ENCODE results near the gene PRKAG2. TPM values are rescaled to one million over a fixed set of nuclear protein-coding genes. Genes with fewer than 3 reads are reported as not detected.

Gene PRKAG2
- total RNA-seq, 1 donor from 2014 or later = 4.7 TPM

- Histone ChIP-seq H3K36me3 (ENCODE audit: control insufficient read depth in 3 of 3, insufficient read depth in 3 of 3, low read length in 3 of 3) (peaks cover 0 to 3% (median 0%) of the 10 kb centered on the region in 3 donors), H3K27ac (ENCODE audit: low read depth, low read length) (no peak overlapping the region), H3K9me3 (ENCODE audit: control insufficient read depth in 3 of 3, low read length in 3 of 3) (no peaks in the 10 kb centered on the region), H3K4me3 (ENCODE audit: low read length in 3 of 3) (peak overlapping the region in 1 of 3 donors; percentile 6), H3K9ac (ENCODE audit: low read depth in 1 of 3, low read length in 3 of 3) (peak overlapping the region in 1 of 3 donors; percentile 40), H3K4me1 (ENCODE audit: control insufficient read depth in 3 of 3, insufficient read depth in 3 of 3, low read length in 3 of 3) (peaks cover 6 to 10% (median 8%) of the 10 kb centered on the region in 3 donors), H3K27me3 (ENCODE audit: control insufficient read depth in 3 of 3, insufficient read depth in 3 of 3, low read length in 3 of 3) (no peaks in the 10 kb centered on the region)
Observed at GRCh38 chr7:151552352-151553028, 324.4 kb downstream of the PRKAG2 start.

- H3K9me3 ChIP-seq (ENCODE audit: control insufficient read depth in 3 of 3, low read length in 3 of 3) = no peaks in the 10 kb centered on the region
- no peak overlapping the region for H3K4me3 ChIP-seq (ENCODE audit: low read length in 3 of 3)
- H3K27me3 ChIP-seq (ENCODE audit: control insufficient read depth in 3 of 3, insufficient read depth in 3 of 3, low read length in 3 of 3) = no peaks in the 10 kb centered on the region
- no peak overlapping the region for H3K9ac ChIP-seq (ENCODE audit: low read depth in 1 of 3, low read length in 3 of 3)
- no peak overlapping the region for H3K27ac ChIP-seq (ENCODE audit: low read depth, low read length)
- no peaks in the 10 kb centered on the region for H3K36me3 ChIP-seq (ENCODE audit: control insufficient read depth in 3 of 3, insufficient read depth in 3 of 3, low read length in 3 of 3)
- H3K4me1 ChIP-seq (ENCODE audit: control insufficient read depth in 3 of 3, insufficient read depth in 3 of 3, low read length in 3 of 3) = peaks cover 6 to 14% (median 8%) of the 10 kb centered on the region in 3 donors
Observed at GRCh38 chr7:151551820-151552219, 325.1 kb downstream of the PRKAG2 start.

- no peaks in the 10 kb centered on the region for H3K9me3 ChIP-seq (ENCODE audit: control insufficient read depth in 3 of 3, low read length in 3 of 3)
- no peak overlapping the region for H3K4me3 ChIP-seq (ENCODE audit: low read length in 3 of 3)
- no peak overlapping the region for H3K27ac ChIP-seq (ENCODE audit: low read depth, low read length)
- H3K36me3 ChIP-seq (ENCODE audit: control insufficient read depth in 3 of 3, insufficient read depth in 3 of 3, low read length in 3 of 3) = no peaks in the 10 kb centered on the region
- H3K27me3 ChIP-seq (ENCODE audit: control insufficient read depth in 3 of 3, insufficient read depth in 3 of 3, low read length in 3 of 3) = peaks cover 0 to 5% (median 0%) of the 10 kb centered on the region in 3 donors
- H3K4me1 ChIP-seq (ENCODE audit: control insufficient read depth in 3 of 3, insufficient read depth in 3 of 3, low read length in 3 of 3) = peaks cover 6 to 14% (median 8%) of the 10 kb centered on the region in 3 donors
- no peak overlapping the region for H3K9ac ChIP-seq (ENCODE audit: low read depth in 1 of 3, low read length in 3 of 3)
Observed at GRCh38 chr7:151550656-151551286, 326.1 kb downstream of the PRKAG2 start.

- Histone ChIP-seq H3K4me1 (ENCODE audit: control insufficient read depth in 3 of 3, insufficient read depth in 3 of 3, low read length in 3 of 3) (peaks cover 6 to 14% (median 8%) of the 10 kb centered on the region in 3 donors), H3K4me3 (ENCODE audit: low read length in 3 of 3) (no peak overlapping the region), H3K27me3 (ENCODE audit: control insufficient read depth in 3 of 3, insufficient read depth in 3 of 3, low read length in 3 of 3) (peaks cover 0 to 5% (median 0%) of the 10 kb centered on the region in 3 donors), H3K36me3 (ENCODE audit: control insufficient read depth in 3 of 3, insufficient read depth in 3 of 3, low read length in 3 of 3) (no peaks in the 10 kb centered on the region), H3K9me3 (ENCODE audit: control insufficient read depth in 3 of 3, low read length in 3 of 3) (no peaks in the 10 kb centered on the region), H3K27ac (ENCODE audit: low read depth, low read length) (no peak overlapping the region), H3K9ac (ENCODE audit: low read depth in 1 of 3, low read length in 3 of 3) (no peak overlapping the region)
Observed at GRCh38 chr7:151549644-151550043, 327.3 kb downstream of the PRKAG2 start.

GRCh38 chr7:151549083-151549482 lies 327.8 kb downstream of the PRKAG2 start:
- Histone ChIP-seq H3K9ac (ENCODE audit: low read depth in 1 of 3, low read length in 3 of 3) (no peak overlapping the region), H3K4me1 (ENCODE audit: control insufficient read depth in 3 of 3, insufficient read depth in 3 of 3, low read length in 3 of 3) (peaks cover 6 to 14% (median 8%) of the 10 kb centered on the region in 3 donors), H3K27me3 (ENCODE audit: control insufficient read depth in 3 of 3, insufficient read depth in 3 of 3, low read length in 3 of 3) (peaks cover 0 to 5% (median 0%) of the 10 kb centered on the region in 3 donors), H3K4me3 (ENCODE audit: low read length in 3 of 3) (no peak overlapping the region), H3K9me3 (ENCODE audit: control insufficient read depth in 3 of 3, low read length in 3 of 3) (no peaks in the 10 kb centered on the region), H3K36me3 (ENCODE audit: control insufficient read depth in 3 of 3, insufficient read depth in 3 of 3, low read length in 3 of 3) (no peaks in the 10 kb centered on the region), H3K27ac (ENCODE audit: low read depth, low read length) (no peak overlapping the region)

- Histone ChIP-seq H3K27me3 (ENCODE audit: control insufficient read depth in 3 of 3, insufficient read depth in 3 of 3, low read length in 3 of 3) (peaks cover 0 to 5% (median 0%) of the 10 kb centered on the region in 3 donors), H3K9ac (ENCODE audit: low read depth in 1 of 3, low read length in 3 of 3) (no peak overlapping the region), H3K4me3 (ENCODE audit: low read length in 3 of 3) (no peak overlapping the region), H3K4me1 (ENCODE audit: control insufficient read depth in 3 of 3, insufficient read depth in 3 of 3, low read length in 3 of 3) (peaks cover 11 to 13% (median 11%) of the 10 kb centered on the region in 3 donors), H3K36me3 (ENCODE audit: control insufficient read depth in 3 of 3, insufficient read depth in 3 of 3, low read length in 3 of 3) (no peaks in the 10 kb centered on the region), H3K27ac (ENCODE audit: low read depth, low read length) (no peak overlapping the region), H3K9me3 (ENCODE audit: control insufficient read depth in 3 of 3, low read length in 3 of 3) (no peaks in the 10 kb centered on the region)
Observed at GRCh38 chr7:151544183-151544582, 332.7 kb downstream of the PRKAG2 start.

GRCh38 chr7:151542606-151543130 lies 334.2 kb downstream of the PRKAG2 start:
- Histone ChIP-seq H3K9ac (ENCODE audit: low read depth in 1 of 3, low read length in 3 of 3) (no peak overlapping the region), H3K27me3 (ENCODE audit: control insufficient read depth in 3 of 3, insufficient read depth in 3 of 3, low read length in 3 of 3) (peaks cover 0 to 5% (median 0%) of the 10 kb centered on the region in 3 donors), H3K9me3 (ENCODE audit: control insufficient read depth in 3 of 3, low read length in 3 of 3) (no peaks in the 10 kb centered on the region), H3K27ac (ENCODE audit: low read depth, low read length) (no peak overlapping the region), H3K4me3 (ENCODE audit: low read length in 3 of 3) (no peak overlapping the region), H3K36me3 (ENCODE audit: control insufficient read depth in 3 of 3, insufficient read depth in 3 of 3, low read length in 3 of 3) (no peaks in the 10 kb centered on the region), H3K4me1 (ENCODE audit: control insufficient read depth in 3 of 3, insufficient read depth in 3 of 3, low read length in 3 of 3) (peaks cover 19 to 25% (median 20%) of the 10 kb centered on the region in 3 donors)

- no peaks in the 10 kb centered on the region for H3K36me3 ChIP-seq (ENCODE audit: control insufficient read depth in 3 of 3, insufficient read depth in 3 of 3, low read length in 3 of 3)
- H3K4me3 ChIP-seq (ENCODE audit: low read length in 3 of 3) = peak overlapping the region in 1 of 3 donors; percentile 24
- peaks cover 18 to 26% (median 21%) of the 10 kb centered on the region in 3 donors for H3K4me1 ChIP-seq (ENCODE audit: control insufficient read depth in 3 of 3, insufficient read depth in 3 of 3, low read length in 3 of 3)
- no peak overlapping the region for H3K27ac ChIP-seq (ENCODE audit: low read depth, low read length)
- H3K9me3 ChIP-seq (ENCODE audit: control insufficient read depth in 3 of 3, low read length in 3 of 3) = no peaks in the 10 kb centered on the region
- H3K27me3 ChIP-seq (ENCODE audit: control insufficient read depth in 3 of 3, insufficient read depth in 3 of 3, low read length in 3 of 3) = peaks cover 0 to 5% (median 0%) of the 10 kb centered on the region in 3 donors
- no peak overlapping the region for H3K9ac ChIP-seq (ENCODE audit: low read depth in 1 of 3, low read length in 3 of 3)
Observed at GRCh38 chr7:151541709-151542499, 335.0 kb downstream of the PRKAG2 start.

GRCh38 chr7:151540146-151540545 lies 336.8 kb downstream of the PRKAG2 start:
- Histone ChIP-seq H3K4me3 (ENCODE audit: low read length in 3 of 3) (no peak overlapping the region), H3K9ac (ENCODE audit: low read depth in 1 of 3, low read length in 3 of 3) (no peak overlapping the region), H3K27me3 (ENCODE audit: control insufficient read depth in 3 of 3, insufficient read depth in 3 of 3, low read length in 3 of 3) (no peaks in the 10 kb centered on the region), H3K4me1 (ENCODE audit: control insufficient read depth in 3 of 3, insufficient read depth in 3 of 3, low read length in 3 of 3) (peaks cover 18 to 26% (median 21%) of the 10 kb centered on the region in 3 donors), H3K36me3 (ENCODE audit: control insufficient read depth in 3 of 3, insufficient read depth in 3 of 3, low read length in 3 of 3) (no peaks in the 10 kb centered on the region), H3K9me3 (ENCODE audit: control insufficient read depth in 3 of 3, low read length in 3 of 3) (no peaks in the 10 kb centered on the region), H3K27ac (ENCODE audit: low read depth, low read length) (no peak overlapping the region)
